ENCODE measurements around the gene AEBP1.

AEBP1 gene

GRCh38 chr7:44099669-44100068, 4.5 kb upstream of the AEBP1 start:
- Histone ChIP-seq H3K27ac (ENCODE audit: low read depth, low read length) (no peak overlapping the region), H3K36me3 (ENCODE audit: insufficient read depth, low read length) (no peaks in the 10 kb centered on the region), H3K4me3 (ENCODE audit: low read depth, low read length) (no peak overlapping the region), H3K27me3 (ENCODE audit: insufficient read depth, low read length) (no peaks in the 10 kb centered on the region), H3K79me2 (ENCODE audit: control insufficient read depth, insufficient read depth, low read length, unreplicated experiment) (no peaks in the 10 kb centered on the region), H2AFZ (ENCODE audit: low read length, unreplicated experiment) (no peak overlapping the region), H3K4me1 (ENCODE audit: control insufficient read depth, insufficient read depth, low read length, unreplicated experiment) (peaks cover 24% of the 10 kb centered on the region)

DNA sequence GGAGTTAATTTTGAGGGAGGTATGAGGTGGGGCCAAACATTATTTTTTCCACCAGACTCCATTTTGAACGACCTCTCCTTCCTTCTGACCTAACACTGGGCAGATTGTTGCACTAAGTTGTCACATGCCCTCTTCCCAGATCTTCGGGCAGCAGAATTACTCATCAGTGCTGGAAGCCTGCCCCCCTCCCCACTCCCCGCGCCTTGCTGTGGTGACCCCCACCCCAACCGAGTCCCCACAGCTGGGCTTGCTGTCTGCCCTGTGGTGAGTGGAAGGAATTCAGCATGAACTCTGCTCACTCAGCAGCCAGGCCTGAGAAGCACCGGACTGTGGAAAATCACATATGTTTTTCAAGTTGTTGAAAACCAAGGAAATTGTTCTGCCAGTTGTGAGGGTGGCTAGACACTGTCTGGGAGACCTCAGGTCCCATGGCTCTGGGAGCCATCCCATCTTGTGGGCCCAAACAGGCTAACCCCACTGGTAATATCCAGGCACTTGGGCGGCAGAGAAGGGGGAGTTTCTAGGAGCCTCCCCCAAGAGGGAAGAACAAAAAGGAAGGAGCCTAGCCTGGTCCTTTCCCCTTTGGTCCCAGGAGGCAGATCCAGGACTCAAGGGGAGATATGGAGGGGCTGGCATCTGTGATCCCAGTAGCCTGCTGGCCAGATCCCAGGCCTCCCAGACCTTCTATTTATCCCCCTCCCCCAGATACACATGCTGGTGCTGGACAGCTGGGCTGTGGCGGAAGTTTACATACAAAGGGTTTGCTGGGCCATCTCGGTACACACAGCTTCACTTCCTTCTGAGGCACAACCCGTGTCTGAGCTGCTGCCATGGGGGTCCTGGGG, 3.5 kb upstream of the AEBP1 start:
- no peaks in the 10 kb centered on the region for H3K27me3 ChIP-seq (ENCODE audit: insufficient read depth, low read length)
- H3K79me2 ChIP-seq (ENCODE audit: control insufficient read depth, insufficient read depth, low read length, unreplicated experiment), result peaks cover 3% of the 10 kb centered on the region
- H3K36me3 ChIP-seq (ENCODE audit: insufficient read depth, low read length), result no peaks in the 10 kb centered on the region
- peak overlapping the region; percentile 77 for H3K27ac ChIP-seq (ENCODE audit: low read depth, low read length)
- no peak overlapping the region for H3K4me3 ChIP-seq (ENCODE audit: low read depth, low read length)
- H2AFZ ChIP-seq (ENCODE audit: low read length, unreplicated experiment), result peak overlapping the region; percentile 95
- H3K4me1 ChIP-seq (ENCODE audit: control insufficient read depth, insufficient read depth, low read length, unreplicated experiment), result peaks cover 34% of the 10 kb centered on the region

- H3K36me3 ChIP-seq (ENCODE audit: insufficient read depth, low read length), result no peaks in the 10 kb centered on the region
- peak overlapping the region; percentile 77 for H3K27ac ChIP-seq (ENCODE audit: low read depth, low read length)
- H3K4me3 ChIP-seq (ENCODE audit: low read depth, low read length), result no peak overlapping the region
- H3K27me3 ChIP-seq (ENCODE audit: insufficient read depth, low read length), result no peaks in the 10 kb centered on the region
- peaks cover 42% of the 10 kb centered on the region for H3K4me1 ChIP-seq (ENCODE audit: control insufficient read depth, insufficient read depth, low read length, unreplicated experiment)
- no peak overlapping the region for H2AFZ ChIP-seq (ENCODE audit: low read length, unreplicated experiment)
- H3K79me2 ChIP-seq (ENCODE audit: control insufficient read depth, insufficient read depth, low read length, unreplicated experiment), result peaks cover 7% of the 10 kb centered on the region
These were observed 2.7 kb upstream of the AEBP1 start for GRCh38 chr7:44101303-44101965.

- H3K27ac ChIP-seq (ENCODE audit: low read depth, low read length), result peak overlapping the region; percentile 77
- no peaks in the 10 kb centered on the region for H3K27me3 ChIP-seq (ENCODE audit: insufficient read depth, low read length)
- H3K4me1 ChIP-seq (ENCODE audit: control insufficient read depth, insufficient read depth, low read length, unreplicated experiment), result peaks cover 46% of the 10 kb centered on the region
- peaks cover 11% of the 10 kb centered on the region for H3K79me2 ChIP-seq (ENCODE audit: control insufficient read depth, insufficient read depth, low read length, unreplicated experiment)
- H3K36me3 ChIP-seq (ENCODE audit: insufficient read depth, low read length), result no peaks in the 10 kb centered on the region
- H3K4me3 ChIP-seq (ENCODE audit: low read depth, low read length), result no peak overlapping the region
- no peak overlapping the region for H2AFZ ChIP-seq (ENCODE audit: low read length, unreplicated experiment)
These were observed 1.9 kb upstream of the AEBP1 start for GRCh38 chr7:44101966-44102845.

DNA sequence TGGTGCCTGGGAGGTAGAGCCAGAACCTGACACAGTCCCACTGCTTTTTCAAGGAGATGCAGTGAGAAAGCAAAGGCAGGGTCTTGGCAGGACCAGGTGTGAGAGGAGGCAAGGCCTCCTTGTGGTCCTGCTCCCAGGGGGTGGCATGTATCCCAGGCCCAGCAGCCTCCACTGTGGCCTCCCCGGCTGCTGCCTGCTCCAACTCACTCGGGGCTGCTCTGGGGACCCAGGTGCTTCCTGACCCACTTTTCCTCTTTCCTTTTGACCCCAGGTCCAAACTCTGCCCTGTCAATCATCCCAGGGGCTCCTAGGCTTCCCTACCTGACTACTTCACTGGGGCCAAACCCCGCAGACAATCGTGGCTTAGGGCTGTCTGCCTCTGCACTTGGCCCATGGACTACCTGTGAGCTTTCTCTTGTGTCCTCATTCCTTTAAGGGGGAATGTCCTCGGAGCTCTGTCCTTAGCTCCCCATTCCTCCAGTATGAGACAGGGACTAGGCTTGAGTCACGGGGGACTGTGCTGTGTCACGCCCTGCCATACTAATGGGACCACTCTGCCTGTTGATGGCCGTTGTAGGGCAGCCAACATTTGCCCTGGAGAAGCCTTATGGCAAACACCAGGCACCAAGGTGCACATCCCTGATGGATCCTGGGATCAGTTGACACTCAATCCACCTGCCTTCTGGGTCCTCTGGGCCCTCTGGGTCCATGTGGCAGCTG, 1.1 kb upstream of the AEBP1 start:
- Histone ChIP-seq H3K27ac (ENCODE audit: low read depth, low read length) (peak overlapping the region; percentile 77), H3K27me3 (ENCODE audit: insufficient read depth, low read length) (no peaks in the 10 kb centered on the region), H2AFZ (ENCODE audit: low read length, unreplicated experiment) (no peak overlapping the region), H3K4me3 (ENCODE audit: low read depth, low read length) (no peak overlapping the region), H3K36me3 (ENCODE audit: insufficient read depth, low read length) (no peaks in the 10 kb centered on the region), H3K4me1 (ENCODE audit: control insufficient read depth, insufficient read depth, low read length, unreplicated experiment) (peaks cover 46% of the 10 kb centered on the region), H3K79me2 (ENCODE audit: control insufficient read depth, insufficient read depth, low read length, unreplicated experiment) (peaks cover 11% of the 10 kb centered on the region)

GRCh38 chr7:44103566-44103922, 601 bp upstream of the AEBP1 start:
- H3K27ac ChIP-seq (ENCODE audit: low read depth, low read length), result peak overlapping the region; percentile 77
- peaks cover 11% of the 10 kb centered on the region for H3K79me2 ChIP-seq (ENCODE audit: control insufficient read depth, insufficient read depth, low read length, unreplicated experiment)
- peaks cover 46% of the 10 kb centered on the region for H3K4me1 ChIP-seq (ENCODE audit: control insufficient read depth, insufficient read depth, low read length, unreplicated experiment)
- H3K27me3 ChIP-seq (ENCODE audit: insufficient read depth, low read length), result no peaks in the 10 kb centered on the region
- no peaks in the 10 kb centered on the region for H3K36me3 ChIP-seq (ENCODE audit: insufficient read depth, low read length)
- no peak overlapping the region for H3K4me3 ChIP-seq (ENCODE audit: low read depth, low read length)
- no peak overlapping the region for H2AFZ ChIP-seq (ENCODE audit: low read length, unreplicated experiment)

DNA sequence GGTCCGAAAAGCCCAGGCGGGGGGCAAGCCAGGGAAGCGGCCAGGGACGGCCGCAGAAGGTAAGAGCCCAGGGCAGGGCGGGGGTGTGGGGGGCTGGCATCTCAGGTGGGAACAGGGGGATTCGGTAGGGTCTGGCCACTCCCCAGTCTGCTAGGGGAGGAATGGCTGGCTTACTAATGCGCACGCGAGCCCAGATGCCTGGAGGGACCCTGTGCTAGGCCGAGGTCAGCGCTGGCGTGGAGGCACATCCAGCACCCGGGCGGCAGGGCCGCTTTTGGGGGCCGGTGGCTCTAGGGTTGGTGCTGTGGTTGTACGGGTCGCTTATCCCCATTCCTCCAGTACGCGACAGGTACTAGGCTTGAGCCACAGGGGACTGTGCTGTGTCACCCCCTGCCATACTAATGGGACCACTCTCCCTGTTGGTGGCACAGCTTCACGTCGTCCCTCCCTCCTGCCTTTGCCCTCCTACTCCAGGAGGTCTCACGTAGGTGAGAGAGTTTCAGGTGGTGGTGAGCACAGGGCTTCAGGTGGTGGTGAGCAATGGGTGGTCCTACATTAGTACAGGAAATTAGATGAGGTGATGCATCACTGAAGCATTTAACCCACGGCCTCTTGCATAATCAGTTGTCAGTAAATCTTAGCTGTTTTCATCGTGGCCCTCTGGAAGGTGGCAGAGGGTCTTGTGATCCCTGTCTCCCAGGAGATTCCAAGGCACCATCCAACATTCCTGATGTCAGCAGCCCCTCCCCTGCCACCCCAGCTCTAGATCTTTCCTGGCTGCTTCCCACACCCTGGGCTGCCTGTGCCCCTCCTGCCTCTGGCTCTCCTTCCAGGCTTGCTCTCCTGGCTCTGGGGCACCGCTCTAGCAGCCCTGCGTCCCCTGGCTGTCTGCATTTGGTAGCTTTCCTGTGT, 971 bp downstream of the AEBP1 start:
- peak overlapping the region; percentile 80 for H3K4me3 ChIP-seq (ENCODE audit: low read depth, low read length)
- no peaks in the 10 kb centered on the region for H3K27me3 ChIP-seq (ENCODE audit: insufficient read depth, low read length)
- peaks cover 45% of the 10 kb centered on the region for H3K4me1 ChIP-seq (ENCODE audit: control insufficient read depth, insufficient read depth, low read length, unreplicated experiment)
- peak overlapping the region; percentile 40 for H2AFZ ChIP-seq (ENCODE audit: low read length, unreplicated experiment)
- H3K27ac ChIP-seq (ENCODE audit: low read depth, low read length), result peak overlapping the region; percentile 62
- H3K79me2 ChIP-seq (ENCODE audit: control insufficient read depth, insufficient read depth, low read length, unreplicated experiment), result peaks cover 11% of the 10 kb centered on the region
- H3K36me3 ChIP-seq (ENCODE audit: insufficient read depth, low read length), result no peaks in the 10 kb centered on the region

DNA sequence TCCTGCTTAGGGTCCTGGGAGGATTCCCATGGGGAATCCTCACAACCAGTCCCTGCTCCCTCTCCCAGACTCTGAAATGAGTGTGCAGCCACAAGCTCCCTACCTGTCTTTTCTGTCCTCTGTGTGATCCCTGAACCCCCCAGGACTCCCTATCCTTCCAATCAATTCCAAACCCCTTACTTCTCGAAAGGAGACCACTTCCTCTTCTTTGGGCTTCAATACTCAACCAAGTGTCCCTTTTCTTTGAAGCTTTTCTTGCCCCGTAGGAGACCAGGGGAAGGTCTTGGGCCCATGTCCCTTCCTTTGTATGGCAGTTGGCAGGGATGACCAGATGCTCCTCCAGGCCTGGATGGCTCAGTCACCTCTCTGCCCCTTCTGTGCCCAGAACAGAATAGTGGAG, 1.7 kb downstream of the AEBP1 start:
- peaks cover 38% of the 10 kb centered on the region for H3K4me1 ChIP-seq (ENCODE audit: control insufficient read depth, insufficient read depth, low read length, unreplicated experiment)
- H3K27ac ChIP-seq (ENCODE audit: low read depth, low read length), result peak overlapping the region; percentile 7
- peaks cover 11% of the 10 kb centered on the region for H3K79me2 ChIP-seq (ENCODE audit: control insufficient read depth, insufficient read depth, low read length, unreplicated experiment)
- H3K27me3 ChIP-seq (ENCODE audit: insufficient read depth, low read length), result no peaks in the 10 kb centered on the region
- peak overlapping the region; percentile 80 for H3K4me3 ChIP-seq (ENCODE audit: low read depth, low read length)
- H2AFZ ChIP-seq (ENCODE audit: low read length, unreplicated experiment), result no peak overlapping the region
- H3K36me3 ChIP-seq (ENCODE audit: insufficient read depth, low read length), result no peaks in the 10 kb centered on the region

GRCh38 chr7:44106311-44107065, 2.3 kb downstream of the AEBP1 start:
- Histone ChIP-seq H3K4me3 (ENCODE audit: low read depth, low read length) (no peak overlapping the region), H3K4me1 (ENCODE audit: control insufficient read depth, insufficient read depth, low read length, unreplicated experiment) (peaks cover 37% of the 10 kb centered on the region), H3K27me3 (ENCODE audit: insufficient read depth, low read length) (no peaks in the 10 kb centered on the region), H3K27ac (ENCODE audit: low read depth, low read length) (no peak overlapping the region), H2AFZ (ENCODE audit: low read length, unreplicated experiment) (no peak overlapping the region), H3K36me3 (ENCODE audit: insufficient read depth, low read length) (no peaks in the 10 kb centered on the region), H3K79me2 (ENCODE audit: control insufficient read depth, insufficient read depth, low read length, unreplicated experiment) (peaks cover 11% of the 10 kb centered on the region)
